ENCODE data around the gene PRODH2.

The PRODH2 gene

GRCh38 chr19:35796645-35797542, 15.8 kb downstream of the PRODH2 start:
- no peak for TF ChIP-seq CTCF (IDR thresholded peaks at IDR 0.05)

GRCh38 chr19:35793381-35794165, 19.1 kb downstream of the PRODH2 start:
- TF ChIP-seq CTCF (IDR thresholded peaks at IDR 0.05), result no peak

- TF ChIP-seq CTCF (IDR thresholded peaks at IDR 0.05), result no peak
Measured at GRCh38 chr19:35792888-35793287, 19.8 kb downstream of the PRODH2 start.

GRCh38 chr19:35792312-35792711, 20.3 kb downstream of the PRODH2 start:
- TF ChIP-seq CTCF (IDR thresholded peaks at IDR 0.05), result no peak

- no peak for TF ChIP-seq CTCF (IDR thresholded peaks at IDR 0.05)
Measured at GRCh38 chr19:35791814-35792279, 20.8 kb downstream of the PRODH2 start.

GRCh38 chr19:35790981-35791813, 21.4 kb downstream of the PRODH2 start:
- TF ChIP-seq CTCF (IDR thresholded peaks at IDR 0.05), result no peak
